NCI-H2171 (cell line): ENCODE data around the gene PKHD1.

Experiments used
- DNase-seq: peaks from one replicate; lab custom pipeline; 2025; lab: John Stamatoyannopoulos, UW

PKHD1 gene

GRCh38 chr6:51619042-51619799, 468.2 kb downstream of the PKHD1 start:
- DNase-seq: no peak

- no peak for DNase-seq
Measured at GRCh38 chr6:51618563-51618962, 468.9 kb downstream of the PKHD1 start.

- DNase-seq: no peak
Measured at GRCh38 chr6:51617751-51618150, 469.7 kb downstream of the PKHD1 start.

GRCh38 chr6:51616243-51616642, 471.2 kb downstream of the PKHD1 start:
- no peak for DNase-seq

GRCh38 chr6:51614725-51615124, 472.7 kb downstream of the PKHD1 start:
- no peak for DNase-seq

GRCh38 chr6:51613558-51613957, 473.9 kb downstream of the PKHD1 start:
- no peak for DNase-seq

- no peak for DNase-seq
Measured at GRCh38 chr6:51608932-51609331, 478.5 kb downstream of the PKHD1 start.

GRCh38 chr6:51608383-51608782, 479.0 kb downstream of the PKHD1 start:
- no peak for DNase-seq

GRCh38 chr6:51600514-51600913, 486.9 kb downstream of the PKHD1 start:
- DNase-seq: no peak

- no peak for DNase-seq
Measured at GRCh38 chr6:51598171-51598570, 489.2 kb downstream of the PKHD1 start.

GRCh38 chr6:51594981-51595380, 492.4 kb downstream of the PKHD1 start:
- no peak for DNase-seq

GRCh38 chr6:51585264-51585663, 502.1 kb downstream of the PKHD1 start:
- DNase-seq: no peak

- no peak for DNase-seq
Measured at GRCh38 chr6:51584163-51584562, 503.2 kb downstream of the PKHD1 start.

- DNase-seq: no peak
Measured at GRCh38 chr6:51578994-51579393, 508.4 kb downstream of the PKHD1 start.

GRCh38 chr6:51578362-51578761, 509.1 kb downstream of the PKHD1 start:
- DNase-seq: no peak

- DNase-seq: no peak
Measured at GRCh38 chr6:51574040-51574439, 513.4 kb downstream of the PKHD1 start.

GRCh38 chr6:51571168-51571567, 516.2 kb downstream of the PKHD1 start:
- DNase-seq: no peak

GRCh38 chr6:51570168-51570921, 517.1 kb downstream of the PKHD1 start:
- no peak for DNase-seq

GRCh38 chr6:51569594-51569993, 517.8 kb downstream of the PKHD1 start:
- DNase-seq: no peak

GRCh38 chr6:51568771-51569170, 518.6 kb downstream of the PKHD1 start:
- DNase-seq: no peak

GRCh38 chr6:51565472-51565871, 521.9 kb downstream of the PKHD1 start:
- DNase-seq: no peak
